ENCODE results near the gene MDFI.

MDFI gene

DNA sequence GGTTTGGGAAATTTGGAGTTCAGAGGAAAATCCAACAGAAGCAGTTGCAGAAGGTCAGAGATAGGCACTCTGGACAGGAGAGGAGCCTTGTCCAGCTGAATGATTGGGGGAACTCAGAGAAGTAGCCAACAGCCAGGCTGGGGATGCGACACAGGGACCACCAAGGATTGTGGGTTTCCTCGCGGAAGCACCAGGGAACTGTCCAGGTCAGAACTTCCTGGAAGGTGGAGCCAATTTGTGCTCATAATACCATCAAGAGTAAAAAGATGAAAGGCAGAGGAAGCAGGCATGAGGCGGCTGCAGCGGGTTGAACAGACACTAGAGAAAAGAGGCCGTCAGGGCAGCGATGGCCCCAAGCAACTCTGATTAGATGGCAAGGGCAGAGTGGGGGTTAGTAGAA, 33.7 kb downstream of the MDFI start:
- TF ChIP-seq CTCF (IDR thresholded peaks at IDR 0.05; ENCODE audit: borderline replicate concordance, control extremely low read depth, extremely low read depth, insufficient read depth, missing control alignments), result no peak
- DNase-seq (ENCODE audit: low spot score), result no peak
- in situ Hi-C loops (cut with MboI; ENCODE audit: low sequenced_read_pairs, unreplicated experiment), result no loop called here

DNA sequence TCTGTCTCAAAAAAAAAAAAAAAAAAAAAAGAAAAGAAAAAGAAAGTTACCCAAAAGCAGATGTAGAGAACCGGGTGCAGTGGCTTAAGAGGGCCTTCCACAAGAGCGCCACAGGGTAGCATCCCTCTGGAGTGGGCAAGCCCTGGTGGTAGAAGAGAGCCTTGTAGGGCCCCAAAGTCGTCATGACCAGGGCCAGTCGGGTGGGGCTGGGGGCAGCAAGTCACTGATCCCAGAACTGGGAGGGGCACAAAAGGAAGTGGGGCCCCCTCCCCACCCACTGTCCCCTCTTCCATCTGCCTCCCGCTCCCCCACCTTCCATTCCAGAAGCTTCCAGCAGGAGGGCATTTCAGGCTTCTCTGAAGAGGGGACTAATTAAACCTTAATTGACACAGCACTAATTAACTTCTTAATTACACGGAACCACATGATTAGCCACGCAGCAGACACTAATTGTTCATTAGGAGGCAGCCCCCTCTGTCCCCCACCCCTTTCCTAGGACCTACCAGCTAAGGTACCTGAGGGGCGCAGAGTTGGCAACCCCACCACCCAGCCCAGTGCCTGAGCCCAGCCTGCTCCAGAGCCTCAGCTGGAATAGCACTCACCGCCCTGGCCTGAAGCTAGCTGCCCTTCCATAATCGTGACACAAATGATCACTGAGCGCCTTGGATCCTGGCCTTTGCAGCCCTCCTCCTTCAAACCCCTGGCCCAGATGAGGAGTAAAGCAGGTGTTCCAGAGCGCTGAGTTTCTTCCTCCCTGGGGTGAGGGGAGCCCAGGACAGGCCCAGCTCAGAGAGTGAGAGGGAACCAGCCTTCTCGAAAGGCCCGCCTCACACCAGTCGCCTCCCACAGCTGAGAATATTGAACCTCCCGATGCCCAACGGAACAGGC, 34.8 kb downstream of the MDFI start:
- in situ Hi-C loops (cut with MboI; ENCODE audit: low sequenced_read_pairs, unreplicated experiment), result no loop called here
- TF ChIP-seq CTCF (IDR thresholded peaks at IDR 0.05; ENCODE audit: borderline replicate concordance, control extremely low read depth, extremely low read depth, insufficient read depth, missing control alignments), result no peak
- DNase-seq (ENCODE audit: low spot score), result no peak

DNA sequence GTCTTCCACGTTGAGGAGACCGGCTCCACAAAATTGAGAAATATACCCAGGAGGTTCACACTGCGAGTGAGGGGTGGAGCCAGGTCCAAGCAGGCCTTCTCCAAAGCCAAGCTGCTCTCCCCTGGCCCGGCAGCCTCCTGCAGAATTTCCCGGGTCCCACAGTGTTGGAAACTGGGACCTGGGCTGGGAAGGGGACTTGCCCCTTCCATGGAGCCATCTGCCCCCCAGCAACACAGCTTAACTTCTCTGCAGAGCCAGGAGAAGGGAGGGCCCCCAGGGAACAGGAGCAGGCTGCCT, 35.4 kb downstream of the MDFI start:
- in situ Hi-C loops (cut with MboI; ENCODE audit: low sequenced_read_pairs, unreplicated experiment), result no loop called here
- DNase-seq (ENCODE audit: low spot score), result no peak
- no peak for TF ChIP-seq CTCF (IDR thresholded peaks at IDR 0.05; ENCODE audit: borderline replicate concordance, control extremely low read depth, extremely low read depth, insufficient read depth, missing control alignments)

- no peak for TF ChIP-seq CTCF (IDR thresholded peaks at IDR 0.05; ENCODE audit: borderline replicate concordance, control extremely low read depth, extremely low read depth, insufficient read depth, missing control alignments)
- in situ Hi-C loops (cut with MboI; ENCODE audit: low sequenced_read_pairs, unreplicated experiment), result no loop called here
- no peak for DNase-seq (ENCODE audit: low spot score)
Observed at GRCh38 chr6:41674231-41675000, 36.1 kb downstream of the MDFI start.

DNA sequence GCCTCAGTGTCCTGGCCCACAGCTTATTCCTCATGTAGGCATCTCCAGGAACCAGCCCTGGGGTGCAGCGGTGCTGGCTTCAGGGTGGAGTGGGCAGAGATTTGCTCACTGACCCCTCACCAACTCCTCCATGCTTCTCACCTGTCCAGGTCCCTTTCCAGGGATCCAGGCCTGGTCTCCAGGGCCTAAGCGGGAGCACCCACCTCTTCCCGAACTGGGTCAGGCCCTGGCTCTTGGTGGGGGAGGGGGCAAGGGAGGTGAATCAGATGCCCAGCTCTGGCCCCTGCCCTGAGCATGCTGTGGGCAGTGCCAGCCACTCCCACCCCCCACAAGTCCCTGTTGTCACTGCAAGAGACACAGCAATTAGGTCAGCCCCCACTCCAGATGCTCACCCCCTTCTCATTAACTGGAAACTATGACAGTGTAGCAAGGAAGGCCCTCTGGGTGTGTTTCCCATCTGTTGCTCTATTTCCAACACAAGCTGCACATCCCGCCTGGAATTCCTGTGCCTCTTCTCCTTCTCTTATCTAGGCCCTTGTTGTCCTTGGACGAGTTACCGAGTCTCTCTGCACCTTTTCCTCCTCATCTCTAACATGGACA, 37.0 kb downstream of the MDFI start:
- no peak for TF ChIP-seq CTCF (IDR thresholded peaks at IDR 0.05; ENCODE audit: borderline replicate concordance, control extremely low read depth, extremely low read depth, insufficient read depth, missing control alignments)
- in situ Hi-C loops (cut with MboI; ENCODE audit: low sequenced_read_pairs, unreplicated experiment), result no loop called here

GRCh38 chr6:41675992-41676391, 37.7 kb downstream of the MDFI start:
- in situ Hi-C loops (cut with MboI; ENCODE audit: low sequenced_read_pairs, unreplicated experiment), result no loop called here
- TF ChIP-seq CTCF (IDR thresholded peaks at IDR 0.05; ENCODE audit: borderline replicate concordance, control extremely low read depth, extremely low read depth, insufficient read depth, missing control alignments), result no peak
- no peak for DNase-seq (ENCODE audit: low spot score)

More for the DNA sequence above, 37.0 kb downstream of the MDFI start:
- no peak for DNase-seq (ENCODE audit: low spot score)
